Peyer's patch (tissue), 4 donors: Measurements from ENCODE around the gene CCNG2.

Experiments used
- POLR2A ChIP-seq, 2 donors: fragments of 450-650 bp; IDR thresholded peaks; one replicate each; pipeline ENCODE4 v1.5.1; 2017; ENCODE audit warnings: antibody characterized with exemption in 2 of 2, mild to moderate bottlenecking in 2 of 2, moderate library complexity in 2 of 2
- TF ChIP-seq, protein P1 (sequence below), 6 experiments: fragments of 450-650 bp in 4 of 6; fragments of 200-600 bp in 2 of 6; sonication (generic) in 1 of 6; IDR thresholded peaks; one replicate each; pipeline ENCODE4 v1.5.1; 2017 to 2019; ENCODE audit warnings: antibody characterized with exemption in 6 of 6, mild to moderate bottlenecking in 3 of 6, moderate library complexity in 1 of 6

DNA sequence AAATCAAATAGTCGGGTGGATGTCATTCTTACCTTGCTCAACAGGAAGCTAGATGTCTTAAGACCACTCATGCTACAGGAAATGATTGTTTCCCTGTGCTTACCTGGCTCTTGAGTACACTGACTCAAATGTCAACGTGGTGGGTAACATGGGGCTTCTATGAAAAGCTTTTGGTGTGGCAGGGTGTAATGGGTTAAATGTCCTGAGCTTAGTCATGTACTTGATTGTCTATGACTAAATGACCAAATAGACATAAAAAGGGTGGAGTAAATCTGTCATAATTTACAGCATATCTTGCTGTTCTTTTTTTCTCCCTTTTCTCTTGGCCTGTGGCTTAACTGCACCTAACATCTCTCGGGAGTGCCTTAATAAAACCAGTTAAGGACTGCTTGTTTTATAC is 44.9 kb downstream of the CCNG2 start:
- TF ChIP-seq, protein P1, sequence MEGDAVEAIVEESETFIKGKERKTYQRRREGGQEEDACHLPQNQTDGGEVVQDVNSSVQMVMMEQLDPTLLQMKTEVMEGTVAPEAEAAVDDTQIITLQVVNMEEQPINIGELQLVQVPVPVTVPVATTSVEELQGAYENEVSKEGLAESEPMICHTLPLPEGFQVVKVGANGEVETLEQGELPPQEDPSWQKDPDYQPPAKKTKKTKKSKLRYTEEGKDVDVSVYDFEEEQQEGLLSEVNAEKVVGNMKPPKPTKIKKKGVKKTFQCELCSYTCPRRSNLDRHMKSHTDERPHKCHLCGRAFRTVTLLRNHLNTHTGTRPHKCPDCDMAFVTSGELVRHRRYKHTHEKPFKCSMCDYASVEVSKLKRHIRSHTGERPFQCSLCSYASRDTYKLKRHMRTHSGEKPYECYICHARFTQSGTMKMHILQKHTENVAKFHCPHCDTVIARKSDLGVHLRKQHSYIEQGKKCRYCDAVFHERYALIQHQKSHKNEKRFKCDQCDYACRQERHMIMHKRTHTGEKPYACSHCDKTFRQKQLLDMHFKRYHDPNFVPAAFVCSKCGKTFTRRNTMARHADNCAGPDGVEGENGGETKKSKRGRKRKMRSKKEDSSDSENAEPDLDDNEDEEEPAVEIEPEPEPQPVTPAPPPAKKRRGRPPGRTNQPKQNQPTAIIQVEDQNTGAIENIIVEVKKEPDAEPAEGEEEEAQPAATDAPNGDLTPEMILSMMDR (IDR thresholded peaks at IDR 0.05) = no peak
- no peak for TF ChIP-seq POLR2A (IDR thresholded peaks at IDR 0.05)
